ENCODE measurements around the gene GSAP.

GSAP gene

GRCh38 chr7:77409005-77409738 lies 7.0 kb downstream of the GSAP start:
- no peak overlapping the region for H2AFZ ChIP-seq (ENCODE audit: low read length)
- H3K4me1 ChIP-seq (ENCODE audit: insufficient read depth, low read length, severe bottlenecking) = peaks cover 14% of the 10 kb centered on the region
- 0 out of 2 replicates have a peak, but pooled peaks cover 8% of the 10 kb centered on the region for H3F3A ChIP-seq (ENCODE audit: insufficient read depth, low read length)
- H3K9me3 ChIP-seq (ENCODE audit: low read length) = no peaks in the 10 kb centered on the region
- no peaks in the 10 kb centered on the region for H3K27me3 ChIP-seq (ENCODE audit: insufficient read depth, low read length)
- H3K36me3 ChIP-seq (ENCODE audit: insufficient read depth, low read length) = no peaks in the 10 kb centered on the region
- no peak overlapping the region for H3K4me3 ChIP-seq (ENCODE audit: low read depth, low read length, poor library complexity, severe bottlenecking)
- H3K27ac ChIP-seq (ENCODE audit: low read depth, low read length, poor library complexity, severe bottlenecking) = no peak overlapping the region
- H3K4me2 ChIP-seq (ENCODE audit: low read length) = no peak overlapping the region
- no peaks in the 10 kb centered on the region for H3K9me2 ChIP-seq (ENCODE audit: low read depth, low read length)
- TF ChIP-seq EZH2 (IDR thresholded peaks at IDR 0.05; ENCODE audit: borderline replicate concordance, low read length) = no peak
- TF ChIP-seq CTCF (IDR thresholded peaks at IDR 0.05; ENCODE audit: low read length) = no peak
- no peaks in the 10 kb centered on the region for H4K20me1 ChIP-seq (ENCODE audit: insufficient read depth, low read length)
- no peak overlapping the region for H3K9ac ChIP-seq (ENCODE audit: low read length)
- no peaks in the 10 kb centered on the region for H3K79me2 ChIP-seq (ENCODE audit: insufficient read depth, low read length)

GRCh38 chr7:77407906-77408305 lies 8.2 kb downstream of the GSAP start:
- no peak overlapping the region for H2AFZ ChIP-seq (ENCODE audit: low read length)
- no peak overlapping the region for H3K27ac ChIP-seq (ENCODE audit: low read depth, low read length, poor library complexity, severe bottlenecking)
- H4K20me1 ChIP-seq (ENCODE audit: insufficient read depth, low read length) = no peaks in the 10 kb centered on the region
- TF ChIP-seq CTCF (IDR thresholded peaks at IDR 0.05; ENCODE audit: low read length) = no peak
- TF ChIP-seq EZH2 (IDR thresholded peaks at IDR 0.05; ENCODE audit: borderline replicate concordance, low read length) = no peak
- H3K9me3 ChIP-seq (ENCODE audit: low read length) = no peaks in the 10 kb centered on the region
- no peaks in the 10 kb centered on the region for H3F3A ChIP-seq (ENCODE audit: insufficient read depth, low read length)
- H3K79me2 ChIP-seq (ENCODE audit: insufficient read depth, low read length) = no peaks in the 10 kb centered on the region
- H3K9me2 ChIP-seq (ENCODE audit: low read depth, low read length) = no peaks in the 10 kb centered on the region
- no peak overlapping the region for H3K4me3 ChIP-seq (ENCODE audit: low read depth, low read length, poor library complexity, severe bottlenecking)
- no peaks in the 10 kb centered on the region for H3K27me3 ChIP-seq (ENCODE audit: insufficient read depth, low read length)
- no peak overlapping the region for H3K4me2 ChIP-seq (ENCODE audit: low read length)
- peaks cover 2% of the 10 kb centered on the region for H3K4me1 ChIP-seq (ENCODE audit: insufficient read depth, low read length, severe bottlenecking)
- no peaks in the 10 kb centered on the region for H3K36me3 ChIP-seq (ENCODE audit: insufficient read depth, low read length)
- no peak overlapping the region for H3K9ac ChIP-seq (ENCODE audit: low read length)

GRCh38 chr7:77406421-77406820 lies 9.7 kb downstream of the GSAP start:
- Histone ChIP-seq H2AFZ (ENCODE audit: low read length) (no peak overlapping the region), H3K27ac (ENCODE audit: low read depth, low read length, poor library complexity, severe bottlenecking) (no peak overlapping the region), H3K79me2 (ENCODE audit: insufficient read depth, low read length) (no peaks in the 10 kb centered on the region), H3K9me2 (ENCODE audit: low read depth, low read length) (no peaks in the 10 kb centered on the region), H3K4me2 (ENCODE audit: low read length) (no peak overlapping the region), H3K9ac (ENCODE audit: low read length) (no peak overlapping the region), H4K20me1 (ENCODE audit: insufficient read depth, low read length) (no peaks in the 10 kb centered on the region), H3K27me3 (ENCODE audit: insufficient read depth, low read length) (no peaks in the 10 kb centered on the region), H3F3A (ENCODE audit: insufficient read depth, low read length) (no peaks in the 10 kb centered on the region), H3K36me3 (ENCODE audit: insufficient read depth, low read length) (no peaks in the 10 kb centered on the region), H3K4me3 (ENCODE audit: low read depth, low read length, poor library complexity, severe bottlenecking) (no peak overlapping the region), H3K9me3 (ENCODE audit: low read length) (no peaks in the 10 kb centered on the region), H3K4me1 (ENCODE audit: insufficient read depth, low read length, severe bottlenecking) (no peaks in the 10 kb centered on the region)
- TF ChIP-seq EZH2 (IDR thresholded peaks at IDR 0.05; ENCODE audit: borderline replicate concordance, low read length) = no peak
- TF ChIP-seq CTCF (IDR thresholded peaks at IDR 0.05; ENCODE audit: low read length) = no peak

Measured in OCI-LY1 (cell line).